ENCODE measurements around the gene UNC5CL. TPM values are rescaled to one million over a fixed set of nuclear protein-coding genes. Genes with fewer than 3 reads are reported as not detected.
A peak's percentile ranks its signal among the peaks of the same experiment; 100 is the strongest.

UNC5CL gene
- total RNA-seq, 1 donor from 2014 or later: 1.4 TPM

DNA sequence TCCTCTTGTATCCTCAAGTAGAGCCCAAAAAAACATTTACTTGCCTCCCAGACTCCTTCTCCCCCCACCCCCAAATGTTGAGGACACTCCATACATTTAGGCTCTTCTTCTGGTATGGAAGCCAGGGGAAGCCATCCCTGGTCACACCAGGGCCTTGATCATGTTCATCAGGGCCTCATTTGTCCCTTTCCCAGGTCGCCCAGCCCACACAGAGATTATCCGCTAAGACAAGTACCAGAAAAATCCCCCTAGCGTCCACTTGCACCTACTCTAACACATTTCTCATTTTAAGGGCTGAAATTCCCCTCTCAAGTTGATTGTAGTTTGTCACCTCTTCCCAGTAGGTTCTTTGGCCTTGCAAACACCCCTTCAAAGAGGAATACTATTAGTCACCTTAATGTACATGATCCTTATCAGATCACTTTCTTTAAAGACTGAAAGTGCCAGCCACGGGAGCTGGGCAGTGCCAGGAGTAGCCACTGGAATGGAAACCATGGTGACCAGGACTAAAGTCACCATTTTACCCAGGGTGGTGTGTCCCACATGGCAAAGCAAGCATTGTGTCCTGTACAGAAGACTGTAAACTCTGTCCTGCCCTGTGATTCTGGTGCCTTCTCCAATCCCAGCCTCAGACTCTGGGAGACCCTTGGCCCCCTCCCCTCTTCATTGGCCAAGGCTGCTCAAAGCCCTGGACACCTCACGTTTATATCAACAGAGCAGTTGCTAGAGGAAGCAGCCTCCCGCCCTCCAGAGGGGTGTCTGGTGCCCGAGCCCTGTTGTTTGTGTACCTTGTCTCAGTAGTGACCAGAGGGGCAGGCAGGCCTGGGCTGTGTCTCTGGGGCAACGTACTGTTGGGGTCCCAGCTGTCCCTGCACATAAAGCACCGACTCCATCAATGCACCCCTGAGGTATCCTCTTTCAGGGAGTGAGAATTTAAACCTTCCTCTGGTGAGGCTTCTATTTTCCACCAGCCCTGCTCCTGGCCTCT is 9.0 kb upstream of the UNC5CL start:
- Histone ChIP-seq H3K27me3 (no peaks in the 10 kb centered on the region), H3K9me3 (no peaks in the 10 kb centered on the region), H3K36me3 (no peaks in the 10 kb centered on the region), H3K27ac (no peak overlapping the region), H3K4me1 (no peaks in the 10 kb centered on the region), H3K4me3 (no peak overlapping the region)
- ATAC-seq: peak; percentile 4
- intact Hi-C loops (cut with DNase I): no loop called here
- TF ChIP-seq, protein P1, sequence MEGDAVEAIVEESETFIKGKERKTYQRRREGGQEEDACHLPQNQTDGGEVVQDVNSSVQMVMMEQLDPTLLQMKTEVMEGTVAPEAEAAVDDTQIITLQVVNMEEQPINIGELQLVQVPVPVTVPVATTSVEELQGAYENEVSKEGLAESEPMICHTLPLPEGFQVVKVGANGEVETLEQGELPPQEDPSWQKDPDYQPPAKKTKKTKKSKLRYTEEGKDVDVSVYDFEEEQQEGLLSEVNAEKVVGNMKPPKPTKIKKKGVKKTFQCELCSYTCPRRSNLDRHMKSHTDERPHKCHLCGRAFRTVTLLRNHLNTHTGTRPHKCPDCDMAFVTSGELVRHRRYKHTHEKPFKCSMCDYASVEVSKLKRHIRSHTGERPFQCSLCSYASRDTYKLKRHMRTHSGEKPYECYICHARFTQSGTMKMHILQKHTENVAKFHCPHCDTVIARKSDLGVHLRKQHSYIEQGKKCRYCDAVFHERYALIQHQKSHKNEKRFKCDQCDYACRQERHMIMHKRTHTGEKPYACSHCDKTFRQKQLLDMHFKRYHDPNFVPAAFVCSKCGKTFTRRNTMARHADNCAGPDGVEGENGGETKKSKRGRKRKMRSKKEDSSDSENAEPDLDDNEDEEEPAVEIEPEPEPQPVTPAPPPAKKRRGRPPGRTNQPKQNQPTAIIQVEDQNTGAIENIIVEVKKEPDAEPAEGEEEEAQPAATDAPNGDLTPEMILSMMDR (IDR thresholded peaks at IDR 0.05): no peak
- no peak for DNase-seq

GRCh38 chr6:41047306-41047705 is 8.3 kb upstream of the UNC5CL start:
- no peaks in the 10 kb centered on the region for H3K36me3 ChIP-seq
- intact Hi-C loops (cut with DNase I): no loop called here

DNA sequence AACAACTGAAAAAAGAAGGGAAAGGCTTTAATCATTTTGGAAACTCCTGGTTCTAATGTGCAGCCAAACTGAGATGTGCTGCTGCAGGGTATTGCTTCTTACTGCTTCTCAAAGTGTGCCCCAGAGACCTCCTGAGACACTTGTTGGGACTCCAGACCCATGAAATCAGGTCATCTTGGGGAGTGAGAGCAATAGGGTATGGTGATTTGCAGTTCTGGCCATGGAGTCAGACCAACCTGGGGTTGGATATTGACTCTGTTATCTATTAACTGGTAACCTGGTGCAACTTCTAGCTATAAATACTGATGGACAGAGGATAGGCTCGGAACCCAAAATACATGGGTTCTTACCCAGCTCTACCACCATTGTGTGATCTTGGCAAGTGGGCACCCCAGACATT is 7.1 kb upstream of the UNC5CL start:
- Histone ChIP-seq H3K27me3 (no peaks in the 10 kb centered on the region), H3K27ac (no peak overlapping the region), H3K4me1 (no peaks in the 10 kb centered on the region), H3K9me3 (no peaks in the 10 kb centered on the region), H3K4me3 (no peak overlapping the region), H3K36me3 (no peaks in the 10 kb centered on the region)
- intact Hi-C loops (cut with DNase I): no loop called here
- DNase-seq (no peak), ATAC-seq (no peak)
- TF ChIP-seq, protein P1 (IDR thresholded peaks at IDR 0.05): no peak

More at GRCh38 chr6:41047306-41047705, 8.3 kb upstream of the UNC5CL start:
- Histone ChIP-seq H3K9me3 (no peaks in the 10 kb centered on the region), H3K27me3 (no peaks in the 10 kb centered on the region), H3K4me1 (no peaks in the 10 kb centered on the region), H3K4me3 (no peak overlapping the region), H3K27ac (no peak overlapping the region)
- no peak for DNase-seq
- no peak for ATAC-seq
- TF ChIP-seq, protein P1 (IDR thresholded peaks at IDR 0.05): no peak

DNA sequence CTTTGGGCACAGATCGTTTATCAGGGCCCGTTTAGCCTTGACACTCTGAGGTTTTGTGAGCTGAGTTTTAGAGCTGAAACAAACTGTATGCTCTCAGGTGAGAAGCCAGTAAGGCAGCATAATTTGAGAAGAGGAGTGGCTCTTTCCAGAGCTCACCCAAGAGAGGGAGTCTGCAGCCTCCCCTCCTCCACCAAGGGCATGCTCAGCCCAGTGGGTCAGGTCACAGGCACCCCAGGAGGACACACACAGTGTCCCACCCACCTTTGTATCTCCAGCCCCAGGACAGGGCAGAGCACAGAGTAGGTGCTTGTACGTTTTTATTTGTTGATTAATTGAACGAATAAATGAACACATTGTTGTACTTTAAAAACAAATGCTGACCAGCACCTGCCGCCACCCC is 6.6 kb upstream of the UNC5CL start:
- Histone ChIP-seq H3K27me3 (no peaks in the 10 kb centered on the region), H3K36me3 (no peaks in the 10 kb centered on the region), H3K9me3 (no peaks in the 10 kb centered on the region), H3K27ac (no peak overlapping the region), H3K4me3 (no peak overlapping the region), H3K4me1 (no peaks in the 10 kb centered on the region)
- TF ChIP-seq, protein P1 (IDR thresholded peaks at IDR 0.05): no peak
- no peak for ATAC-seq
- no peak for DNase-seq
- intact Hi-C loops (cut with DNase I): no loop called here

- intact Hi-C loops (cut with DNase I): no loop called here
- no peak for ATAC-seq
- H3K36me3 ChIP-seq: no peaks in the 10 kb centered on the region
- H3K27ac ChIP-seq: no peak overlapping the region
- no peaks in the 10 kb centered on the region for H3K9me3 ChIP-seq
- DNase-seq: no peak
- H3K27me3 ChIP-seq: no peaks in the 10 kb centered on the region
- H3K4me3 ChIP-seq: no peak overlapping the region
- TF ChIP-seq, protein P1 (IDR thresholded peaks at IDR 0.05): no peak
- H3K4me1 ChIP-seq: no peaks in the 10 kb centered on the region
Measured at GRCh38 chr6:41043151-41043550, 4.1 kb upstream of the UNC5CL start.
